Gastroesophageal sphincter (tissue), 4 donors: Measurements from ENCODE around the gene TGFBR2. TPM values are rescaled to one million over a fixed set of nuclear protein-coding genes. Genes with fewer than 3 reads are reported as not detected.
A peak's percentile ranks its signal among the peaks of the same experiment; 100 is the strongest.

Source experiments
- ATAC-seq: fragments of 150-250 bp; one replicate; pipeline ENCODE4 v1.9.1; 2016; ENCODE audit warnings: mild to moderate bottlenecking, moderate library complexity
- H3K27ac ChIP-seq, 4 donors: fragments of 200-600 bp; sonication (generic) in 3 of 4; 1 replicate in 3 of 4; 2 replicates in 1 of 4; pipeline ENCODE4 v1.5.1; 2016 to 2019
- H3K27me3 ChIP-seq: fragments of 200-600 bp; sonication (generic); one replicate; pipeline ENCODE4 v1.5.1; 2019
- H3K36me3 ChIP-seq, 2 donors: fragments of 200-600 bp; sonication (generic); one replicate each; pipeline ENCODE4 v1.5.1; 2019; ENCODE audit warnings: control low read depth in 1 of 2
- H3K4me1 ChIP-seq, 3 donors: fragments of 200-600 bp; sonication (generic); 1 replicate in 2 of 3; 2 replicates in 1 of 3; pipeline ENCODE4 v1.5.1; 2016 to 2019; ENCODE audit warnings: control low read depth in 2 of 3
- H3K4me3 ChIP-seq, 2 donors: fragments of 200-600 bp; sonication (generic); one replicate each; pipeline ENCODE4 v1.5.1; 2019; ENCODE audit warnings: mild to moderate bottlenecking in 1 of 2, moderate library complexity in 1 of 2
- H3K9me3 ChIP-seq, 3 donors: fragments of 200-600 bp; sonication (generic); one replicate each; pipeline ENCODE4 v1.5.1; 2017 to 2019; ENCODE audit warnings: control low read depth in 2 of 3
- EP300 ChIP-seq: sonication (generic); formaldehyde crosslinking; IDR thresholded peaks from one replicate; pipeline ENCODE4 v1.6.1; 2017; ENCODE audit warnings: antibody characterized with exemption, mild to moderate bottlenecking
- POLR2A ChIP-seq, 2 donors: fragments of 450-650 bp; IDR thresholded peaks; one replicate each; pipeline ENCODE4 v1.6.1; 2017; ENCODE audit warnings: antibody characterized with exemption in 2 of 2, mild to moderate bottlenecking in 2 of 2, moderate library complexity in 1 of 2
- POLR2AphosphoS5 ChIP-seq: sonication (generic); formaldehyde crosslinking; IDR thresholded peaks from one replicate; pipeline ENCODE4 v1.6.1; 2017; ENCODE audit warnings: antibody characterized with exemption
- WGBS, 2 donors: methylation state at CpG; one replicate each; pipeline ENCODE4 v1.1.5; 2018; ENCODE audit warnings: low coverage in 1 of 2; 5-methylcytosine and 5-hydroxymethylcytosine counted together
- total RNA-seq, 4 donors: library from RNA; depleted of rRNA; stranded (reverse); fragments of >200 nt; gene quantifications; one replicate each; pipeline ENCODE4 v1.1.0, GENCODE V29; 2016
- TF ChIP-seq, protein P1 (sequence below), 4 experiments: fragments of 200-600 bp in 2 of 4; fragments of 450-650 bp in 2 of 4; sonication (generic) in 1 of 4; IDR thresholded peaks; one replicate each; pipeline ENCODE4 v1.5.1; 2017 to 2019; ENCODE audit warnings: antibody characterized with exemption in 4 of 4, mild to moderate bottlenecking in 2 of 4, moderate library complexity in 2 of 4

TGFBR2 gene
- total RNA-seq, 4 donors from 2014 or later, result 174 to 297 (median 231) TPM

GRCh38 chr3:30632065-30632464 is 25.7 kb downstream of the TGFBR2 start:
- ATAC-seq, result peak; percentile 65
- peaks cover 44 to 97% (median 52%) of the 10 kb centered on the region in 3 donors for H3K4me1 ChIP-seq
- no peak overlapping the region for H3K4me3 ChIP-seq
- H3K27me3 ChIP-seq, result no peaks in the 10 kb centered on the region
- TF ChIP-seq POLR2A (IDR thresholded peaks at IDR 0.05) (no peak), POLR2AphosphoS5 (peak; percentile 35)
- H3K27ac ChIP-seq, result peak overlapping the region; percentile 36 to 71 (median 58)
- peaks cover 0 to 5% of the 10 kb centered on the region in 2 donors for H3K36me3 ChIP-seq
- 60 to 66% methylated on average over 2 to 3 of the region's 3 CpGs for WGBS, 2 donors
- no peaks in the 10 kb centered on the region for H3K9me3 ChIP-seq

GRCh38 chr3:30632521-30632920 is 26.1 kb downstream of the TGFBR2 start:
- Histone ChIP-seq H3K4me3 (no peak overlapping the region), H3K9me3 (no peaks in the 10 kb centered on the region), H3K36me3 (peaks cover 0 to 5% of the 10 kb centered on the region in 2 donors), H3K27me3 (no peaks in the 10 kb centered on the region), H3K27ac (peak overlapping the region in 3 of 4 donors; percentile 49 to 71 (median 68)), H3K4me1 (peaks cover 44 to 97% (median 52%) of the 10 kb centered on the region in 3 donors)
- no peak for TF ChIP-seq POLR2AphosphoS5
- TF ChIP-seq, protein P1, sequence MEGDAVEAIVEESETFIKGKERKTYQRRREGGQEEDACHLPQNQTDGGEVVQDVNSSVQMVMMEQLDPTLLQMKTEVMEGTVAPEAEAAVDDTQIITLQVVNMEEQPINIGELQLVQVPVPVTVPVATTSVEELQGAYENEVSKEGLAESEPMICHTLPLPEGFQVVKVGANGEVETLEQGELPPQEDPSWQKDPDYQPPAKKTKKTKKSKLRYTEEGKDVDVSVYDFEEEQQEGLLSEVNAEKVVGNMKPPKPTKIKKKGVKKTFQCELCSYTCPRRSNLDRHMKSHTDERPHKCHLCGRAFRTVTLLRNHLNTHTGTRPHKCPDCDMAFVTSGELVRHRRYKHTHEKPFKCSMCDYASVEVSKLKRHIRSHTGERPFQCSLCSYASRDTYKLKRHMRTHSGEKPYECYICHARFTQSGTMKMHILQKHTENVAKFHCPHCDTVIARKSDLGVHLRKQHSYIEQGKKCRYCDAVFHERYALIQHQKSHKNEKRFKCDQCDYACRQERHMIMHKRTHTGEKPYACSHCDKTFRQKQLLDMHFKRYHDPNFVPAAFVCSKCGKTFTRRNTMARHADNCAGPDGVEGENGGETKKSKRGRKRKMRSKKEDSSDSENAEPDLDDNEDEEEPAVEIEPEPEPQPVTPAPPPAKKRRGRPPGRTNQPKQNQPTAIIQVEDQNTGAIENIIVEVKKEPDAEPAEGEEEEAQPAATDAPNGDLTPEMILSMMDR (IDR thresholded peaks at IDR 0.05), result no peak
- TF ChIP-seq EP300, result no peak
- no peak for TF ChIP-seq POLR2A (IDR thresholded peaks at IDR 0.05)
- ATAC-seq, result no peak
- 82 to 86% methylated on average over 1 of the region's 1 CpG for WGBS, 2 donors

DNA sequence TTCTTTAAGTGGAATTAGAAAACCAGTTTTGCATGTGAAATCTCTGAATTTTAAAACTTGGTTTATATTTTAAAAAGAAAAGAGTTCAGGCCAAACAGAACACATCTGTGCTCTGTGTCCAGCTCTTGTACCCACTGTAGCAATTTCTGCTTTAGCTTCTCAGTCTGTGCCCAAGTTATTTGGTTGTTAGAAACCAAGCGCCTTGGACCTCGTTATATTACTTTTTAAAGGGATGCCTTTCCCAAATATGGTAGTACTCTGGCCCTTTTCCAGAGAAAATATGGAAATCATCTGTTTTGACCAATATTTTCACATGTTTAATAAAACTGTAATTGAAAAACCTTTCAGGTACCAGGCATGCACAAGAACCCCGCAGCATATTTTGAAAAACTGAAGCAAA is 27.3 kb downstream of the TGFBR2 start:
- H3K27me3 ChIP-seq, result no peaks in the 10 kb centered on the region
- peaks cover 37 to 97% (median 50%) of the 10 kb centered on the region in 3 donors for H3K4me1 ChIP-seq
- H3K36me3 ChIP-seq, result peaks cover 0 to 5% of the 10 kb centered on the region in 2 donors
- no peaks in the 10 kb centered on the region for H3K9me3 ChIP-seq
- H3K4me3 ChIP-seq, result no peak overlapping the region
- ATAC-seq, result no peak
- WGBS, 2 donors, result 39 to 41% methylated on average over 3 of the region's 3 CpGs
- TF ChIP-seq EP300 (no peak), POLR2AphosphoS5 (no peak), POLR2A (IDR thresholded peaks at IDR 0.05) (no peak)
- TF ChIP-seq, protein P1 (IDR thresholded peaks at IDR 0.05), result no peak
- peak overlapping the region; percentile 39 to 71 (median 56) for H3K27ac ChIP-seq

- TF ChIP-seq, protein P1 (IDR thresholded peaks at IDR 0.05), result no peak
- TF ChIP-seq POLR2AphosphoS5, result no peak
- no peak overlapping the region for H3K4me3 ChIP-seq
- peak overlapping the region; percentile 39 to 71 (median 56) for H3K27ac ChIP-seq
- no peaks in the 10 kb centered on the region for H3K27me3 ChIP-seq
- H3K9me3 ChIP-seq, result no peaks in the 10 kb centered on the region
- H3K4me1 ChIP-seq, result peaks cover 36 to 97% (median 47%) of the 10 kb centered on the region in 3 donors
- no peak for ATAC-seq
- 36 to 47% methylated on average over 3 of the region's 3 CpGs for WGBS, 2 donors
- H3K36me3 ChIP-seq, result peaks cover 0 to 5% of the 10 kb centered on the region in 2 donors
Observed at GRCh38 chr3:30634761-30635735, 28.6 kb downstream of the TGFBR2 start.

DNA sequence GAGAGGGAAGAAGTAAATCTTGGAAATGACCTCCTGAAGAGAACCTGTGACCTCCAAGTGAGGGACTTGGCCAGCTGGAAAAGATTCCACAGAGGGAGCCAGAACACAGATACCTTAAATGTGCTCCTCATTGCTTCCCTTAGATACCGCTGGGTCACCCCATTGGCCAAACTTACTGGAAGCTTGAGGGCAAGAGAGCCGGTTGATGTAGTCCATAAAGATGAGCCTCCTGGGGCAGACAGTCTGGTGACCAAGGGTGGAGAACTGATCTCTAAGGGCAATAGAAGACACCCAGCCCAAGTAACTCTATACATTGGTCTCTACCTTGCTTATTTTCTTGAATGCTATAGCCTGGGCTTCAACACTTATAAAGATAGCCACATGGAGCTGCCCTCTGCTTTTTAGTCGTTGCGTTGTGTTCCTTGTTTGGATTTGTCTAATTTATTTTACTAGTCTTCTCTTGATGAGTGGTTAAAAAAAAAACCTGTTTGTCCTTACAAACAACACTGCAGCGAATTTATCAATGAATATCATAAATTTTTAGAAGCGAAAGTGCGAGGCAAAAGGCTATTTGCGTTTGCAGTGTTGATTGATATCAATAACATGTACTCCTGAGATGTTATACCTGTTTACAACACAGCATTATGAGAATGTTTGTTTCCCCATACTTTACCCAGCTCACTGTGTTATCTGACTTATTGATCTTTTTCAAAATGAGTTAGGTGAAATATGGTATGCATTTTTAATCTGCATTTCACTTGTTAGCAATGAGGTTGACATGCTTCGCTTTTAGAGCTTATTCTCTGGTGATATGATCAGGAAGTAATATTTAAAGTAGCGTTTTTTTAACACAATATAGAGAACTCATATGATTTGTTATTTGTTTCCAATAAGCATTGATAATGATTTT is 31.2 kb downstream of the TGFBR2 start:
- TF ChIP-seq POLR2A (IDR thresholded peaks at IDR 0.05) (no peak), POLR2AphosphoS5 (no peak), EP300 (no peak)
- TF ChIP-seq, protein P1 (IDR thresholded peaks at IDR 0.05), result no peak
- Histone ChIP-seq H3K27me3 (no peaks in the 10 kb centered on the region), H3K9me3 (no peaks in the 10 kb centered on the region), H3K36me3 (no peaks in the 10 kb centered on the region), H3K27ac (no peak overlapping the region), H3K4me1 (peaks cover 45 to 97% (median 46%) of the 10 kb centered on the region in 3 donors), H3K4me3 (no peak overlapping the region)
- no peak for ATAC-seq
- WGBS, 2 donors, result 91 to 96% methylated on average over 8 to 10 of the region's 10 CpGs
